ENCODE results near the gene IFNA16.
"Not testable (repeated sequence)": the region's sequence is repeated elsewhere in the genome, so short reads cannot be mapped to it uniquely, and the experiment has no call there.

The IFNA16 gene

GRCh38 chr9:21194867-21195776 lies 22.0 kb downstream of the IFNA16 start:
- DNase-seq (ENCODE audit: low spot score) = peak; percentile 19

- DNase-seq (ENCODE audit: low spot score) = not testable (repeated sequence)
Observed at GRCh38 chr9:21187487-21187886, 29.6 kb downstream of the IFNA16 start, which contains the start of gene IFNA4. Gene IFNA4 (minus strand): TSS chr9:21187587. CDS start chr9:21187531, 56 bp downstream.

- peak; percentile 9 for DNase-seq (ENCODE audit: low spot score)
Observed at GRCh38 chr9:21182810-21183736, 34.0 kb downstream of the IFNA16 start.

- DNase-seq (ENCODE audit: low spot score) = no peak
Observed at GRCh38 chr9:21174671-21175070, 42.4 kb downstream of the IFNA16 start.

- no peak for DNase-seq (ENCODE audit: low spot score)
Observed at GRCh38 chr9:21172156-21172555, 45.0 kb downstream of the IFNA16 start.

GRCh38 chr9:21171351-21171750 lies 45.8 kb downstream of the IFNA16 start:
- DNase-seq (ENCODE audit: low spot score) = no peak

GRCh38 chr9:21166560-21166959 lies 50.6 kb downstream of the IFNA16 start, which contains the start of gene IFNA21:
Gene IFNA21 (minus strand): TSS chr9:21166660. CDS start chr9:21166612, 48 bp downstream.
- DNase-seq (ENCODE audit: low spot score) = not testable (repeated sequence)

All from cerebellar cortex (tissue), 1 donor.